AML-193 (cell line): ENCODE data around the gene AIFM1.

ENCODE experiments used
- DNase-seq, 2 experiments: peaks; one replicate each; lab custom pipeline; 2025; lab: John Stamatoyannopoulos, UW

Gene AIFM1

GRCh38 chrX:130093271-130093670 is 72.4 kb downstream of the AIFM1 start:
- DNase-seq = no peak

- DNase-seq = peak; percentile 71 to 73
Observed at GRCh38 chrX:130091980-130092522, 73.6 kb downstream of the AIFM1 start.

GRCh38 chrX:130090364-130090763 is 75.3 kb downstream of the AIFM1 start:
- DNase-seq = no peak

- DNase-seq = peak; percentile 76 to 84
Observed at GRCh38 chrX:130086447-130087206, 79.0 kb downstream of the AIFM1 start.

- peak in 1 of 2 experiments; percentile 2 for DNase-seq
Observed at GRCh38 chrX:130085551-130086446, 79.8 kb downstream of the AIFM1 start.

- DNase-seq = peak; percentile 37 to 53
Observed at GRCh38 chrX:130084631-130085237, 80.9 kb downstream of the AIFM1 start.

- DNase-seq = peak; percentile 35 to 65
Observed at GRCh38 chrX:130083656-130084382, 81.8 kb downstream of the AIFM1 start.

- no peak for DNase-seq
Observed at GRCh38 chrX:130083107-130083490, 82.5 kb downstream of the AIFM1 start.

- DNase-seq = peak; percentile 69 to 74
Observed at GRCh38 chrX:130082244-130083106, 83.2 kb downstream of the AIFM1 start.

- no peak for DNase-seq
Observed at GRCh38 chrX:130081421-130082045, 84.1 kb downstream of the AIFM1 start.

GRCh38 chrX:130080791-130081367 is 84.8 kb downstream of the AIFM1 start:
- no peak for DNase-seq

- DNase-seq = peak; percentile 46 to 50
Observed at GRCh38 chrX:130079824-130080406, 85.7 kb downstream of the AIFM1 start.
